ENCODE data around the gene PLPPR4. TPM values are rescaled to one million over a fixed set of nuclear protein-coding genes. Genes with fewer than 3 reads are reported as not detected.

Gene PLPPR4
- total RNA-seq (2013; cell fraction: nucleolus; rRNA removed), result not detected in 2 replicates
- total RNA-seq (2014; rRNA removed) (not detected in 2 replicates), total RNA-seq (2014; rRNA removed; fragmentation: Illumina TruSeq; extraction: Trizol) (not detected in 2 replicates), total RNA-seq (2021) (not detected in 2 replicates), polyA plus RNA-seq (2011; rRNA removed) (not detected in 2 replicates), polyA plus RNA-seq (2014; fragmentation: Illumina TruSeq; extraction: Trizol) (not detected in 2 replicates), polyA plus RNA-seq (2014; fragmentation: Nextera tagmentation; extraction: Ambion mirVana) (not detected), polyA plus RNA-seq (2014; rRNA removed) (not detected in 2 replicates), polyA plus RNA-seq (2016; fragmentation: Nextera tagmentation; extraction: Ambion mirVana) (not detected), polyA minus RNA-seq (2011; rRNA and poly(A)+ RNA removed) (not detected in 2 replicates), Bru-seq, nascent RNA (not detected), BruChase-seq, experiment 1, labeled RNA remaining after a 6-hour chase (not detected), BruChase-seq, experiment 2, labeled RNA remaining after a 2-hour chase (not detected)
- polyA plus RNA-seq (2011; ENCODE audit: low read depth), result not detected
- not detected in 2 replicates for polyA plus RNA-seq (2011; cell fraction: cytosol; rRNA removed)
- not detected in 2 replicates for polyA plus RNA-seq (2011; cell fraction: nucleus; rRNA removed)
- not detected in 2 replicates for polyA plus RNA-seq (2012)
- not detected in 2 replicates for polyA minus RNA-seq (2011; cell fraction: cytosol; rRNA and poly(A)+ RNA removed)
- not detected in 2 replicates for polyA minus RNA-seq (2011; cell fraction: nucleus; rRNA and poly(A)+ RNA removed)
- long read RNA-seq, experiment 1, result 0 reads
- long read RNA-seq, experiment 2, result 0 reads

DNA sequence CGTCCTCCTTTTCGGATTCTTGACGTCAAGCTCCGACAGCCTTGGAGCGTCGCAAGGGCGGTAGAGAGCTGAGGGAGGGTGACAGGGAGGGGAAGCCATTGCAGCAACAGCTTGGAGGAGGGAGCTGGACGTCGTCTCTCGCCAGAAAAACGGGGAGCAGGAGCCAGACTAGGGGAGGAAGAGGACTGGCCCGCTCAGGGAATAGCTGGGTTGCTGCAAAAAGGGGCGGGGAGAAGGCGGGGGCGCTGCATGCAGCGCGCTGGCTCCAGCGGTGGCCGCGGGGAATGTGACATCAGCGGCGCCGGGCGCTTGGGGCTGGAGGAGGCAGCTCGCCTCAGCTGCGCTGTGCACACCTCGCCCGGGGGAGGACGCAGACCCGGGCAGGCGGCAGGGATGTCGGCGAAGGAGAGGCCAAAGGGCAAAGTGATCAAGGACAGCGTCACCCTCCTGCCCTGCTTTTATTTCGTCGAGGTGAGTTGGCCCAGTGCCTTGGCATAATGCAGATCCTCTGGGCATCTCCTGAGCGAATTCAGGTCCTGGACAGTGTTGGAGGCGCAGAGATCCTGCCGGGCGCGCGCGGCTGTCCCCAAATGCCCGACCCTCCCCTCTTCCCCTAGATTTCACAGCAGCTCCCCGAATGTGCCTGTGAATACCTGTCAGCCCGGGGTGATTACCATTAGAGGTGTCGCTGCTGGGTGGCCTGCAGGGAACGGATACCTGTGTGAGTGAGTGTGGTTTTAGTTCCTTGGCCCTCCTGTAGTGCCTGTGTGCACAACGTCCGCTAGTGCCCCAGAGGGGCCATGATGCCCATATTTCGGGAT lies at the start of gene PLPPR4:
Gene PLPPR4, plus strand, starts transcription at position 292 of the 821 bp plus-strand sequence. Its CDS starts 102 bp downstream, at position 394.
- BruUV-seq (replicated peaks), result no TSS peak
- Histone ChIP-seq H3K79me2 (ENCODE audit: control insufficient read depth, insufficient read depth, low read length) (no peaks in the 10 kb centered on the region), H4K20me1 (ENCODE audit: control insufficient read depth, insufficient read depth) (no peaks in the 10 kb centered on the region), H3K4me2 (ENCODE audit: control insufficient read depth, insufficient read depth) (no peak within 1 kb of the TSS), H3K4me3 (no peak within 1 kb of the TSS), H2AFZ (ENCODE audit: control insufficient read depth, low read depth, low read length) (no peak within 1 kb of the TSS), H3K4me1 (ENCODE audit: control insufficient read depth, insufficient read depth, low read length) (no peaks in the 10 kb centered on the region), H3K36me3 (ENCODE audit: control insufficient read depth in 2 of 2, insufficient read depth in 2 of 2, low read length in 1 of 2) (no peaks in the 10 kb centered on the region), H3K27me3 (replicated peaks in 1 of 2; ENCODE audit: control insufficient read depth in 2 of 2, insufficient read depth in 2 of 2, low read length in 1 of 2) (peaks cover 0 to 3% of the 10 kb centered on the region in 2 experiments; a peak in 1 of 4 replicates), H3K27ac (ENCODE audit: control insufficient read depth, insufficient read depth) (no peak within 1 kb of the TSS), H3K9ac (ENCODE audit: control insufficient read depth, insufficient read depth, low read length) (no peak within 1 kb of the TSS), H3K9me3 (replicated peaks; ENCODE audit: control insufficient read depth, insufficient read depth, low read length) (no peaks in the 10 kb centered on the region)
- intact Hi-C loops (cut with micrococcal nuclease; ENCODE audit: unreplicated experiment), result no loop called here
- ChIA-PET POLR2A (no interaction called here), SMC1A (ENCODE audit: uncharacterized antibody, unreplicated experiment) (no interaction called here), RAD21 (ENCODE audit: unreplicated experiment) (no interaction called here), CTCF (interaction anchor here (0.7 kb wide), 1 partner anchor 1234 kb away, joined by 3 read pairs; no protein-coding TSS in a partner anchor)
- 20% methylated on average over 50 of the region's 51 CpGs for WGBS (ENCODE audit: insufficient coverage, insufficient replicate concordance, low lambda C conversion rate, missing lambda C conversion rate)
- no peak for ATAC-seq
- in situ Hi-C loops (cut with MboI), result no loop called here
- no peak for FAIRE-seq
- no peak for DNase-seq (ENCODE audit: low read depth, low spot score)
- no peak for TF ChIP-seq PAX5 (IDR thresholded peaks at IDR 0.05; ENCODE audit: borderline replicate concordance, low read depth, low read length)
- no peak for TF ChIP-seq NR2F1 (conservative IDR thresholded peaks at IDR 0.05)
- no peak for TF ChIP-seq SREBF1 (IDR thresholded peaks at IDR 0.05; ENCODE audit: low read length)
- TF ChIP-seq, protein P1, sequence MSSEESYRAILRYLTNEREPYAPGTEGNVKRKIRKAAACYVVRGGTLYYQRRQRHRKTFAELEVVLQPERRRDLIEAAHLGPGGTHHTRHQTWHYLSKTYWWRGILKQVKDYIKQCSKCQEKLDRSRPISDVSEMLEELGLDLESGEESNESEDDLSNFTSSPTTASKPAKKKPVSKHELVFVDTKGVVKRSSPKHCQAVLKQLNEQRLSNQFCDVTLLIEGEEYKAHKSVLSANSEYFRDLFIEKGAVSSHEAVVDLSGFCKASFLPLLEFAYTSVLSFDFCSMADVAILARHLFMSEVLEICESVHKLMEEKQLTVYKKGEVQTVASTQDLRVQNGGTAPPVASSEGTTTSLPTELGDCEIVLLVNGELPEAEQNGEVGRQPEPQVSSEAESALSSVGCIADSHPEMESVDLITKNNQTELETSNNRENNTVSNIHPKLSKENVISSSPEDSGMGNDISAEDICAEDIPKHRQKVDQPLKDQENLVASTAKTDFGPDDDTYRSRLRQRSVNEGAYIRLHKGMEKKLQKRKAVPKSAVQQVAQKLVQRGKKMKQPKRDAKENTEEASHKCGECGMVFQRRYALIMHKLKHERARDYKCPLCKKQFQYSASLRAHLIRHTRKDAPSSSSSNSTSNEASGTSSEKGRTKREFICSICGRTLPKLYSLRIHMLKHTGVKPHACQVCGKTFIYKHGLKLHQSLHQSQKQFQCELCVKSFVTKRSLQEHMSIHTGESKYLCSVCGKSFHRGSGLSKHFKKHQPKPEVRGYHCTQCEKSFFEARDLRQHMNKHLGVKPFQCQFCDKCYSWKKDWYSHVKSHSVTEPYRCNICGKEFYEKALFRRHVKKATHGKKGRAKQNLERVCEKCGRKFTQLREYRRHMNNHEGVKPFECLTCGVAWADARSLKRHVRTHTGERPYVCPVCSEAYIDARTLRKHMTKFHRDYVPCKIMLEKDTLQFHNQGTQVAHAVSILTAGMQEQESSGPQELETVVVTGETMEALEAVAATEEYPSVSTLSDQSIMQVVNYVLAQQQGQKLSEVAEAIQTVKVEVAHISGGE (CRISPR knock-in tag; IDR thresholded peaks at IDR 0.05), result no peak
- TF ChIP-seq IRF3 (IDR thresholded peaks at IDR 0.05), result no peak
- no peak for TF ChIP-seq ETV6 (conservative IDR thresholded peaks at IDR 0.05 in 1 of 2, IDR thresholded peaks at IDR 0.05 in 1 of 2; ENCODE audit: borderline replicate concordance in 1 of 2, low read depth in 1 of 2)
- no peak for TF ChIP-seq SPI1 (IDR thresholded peaks at IDR 0.05; ENCODE audit: borderline replicate concordance, insufficient read depth, low read depth, low read length)
- TF ChIP-seq, protein P2, sequence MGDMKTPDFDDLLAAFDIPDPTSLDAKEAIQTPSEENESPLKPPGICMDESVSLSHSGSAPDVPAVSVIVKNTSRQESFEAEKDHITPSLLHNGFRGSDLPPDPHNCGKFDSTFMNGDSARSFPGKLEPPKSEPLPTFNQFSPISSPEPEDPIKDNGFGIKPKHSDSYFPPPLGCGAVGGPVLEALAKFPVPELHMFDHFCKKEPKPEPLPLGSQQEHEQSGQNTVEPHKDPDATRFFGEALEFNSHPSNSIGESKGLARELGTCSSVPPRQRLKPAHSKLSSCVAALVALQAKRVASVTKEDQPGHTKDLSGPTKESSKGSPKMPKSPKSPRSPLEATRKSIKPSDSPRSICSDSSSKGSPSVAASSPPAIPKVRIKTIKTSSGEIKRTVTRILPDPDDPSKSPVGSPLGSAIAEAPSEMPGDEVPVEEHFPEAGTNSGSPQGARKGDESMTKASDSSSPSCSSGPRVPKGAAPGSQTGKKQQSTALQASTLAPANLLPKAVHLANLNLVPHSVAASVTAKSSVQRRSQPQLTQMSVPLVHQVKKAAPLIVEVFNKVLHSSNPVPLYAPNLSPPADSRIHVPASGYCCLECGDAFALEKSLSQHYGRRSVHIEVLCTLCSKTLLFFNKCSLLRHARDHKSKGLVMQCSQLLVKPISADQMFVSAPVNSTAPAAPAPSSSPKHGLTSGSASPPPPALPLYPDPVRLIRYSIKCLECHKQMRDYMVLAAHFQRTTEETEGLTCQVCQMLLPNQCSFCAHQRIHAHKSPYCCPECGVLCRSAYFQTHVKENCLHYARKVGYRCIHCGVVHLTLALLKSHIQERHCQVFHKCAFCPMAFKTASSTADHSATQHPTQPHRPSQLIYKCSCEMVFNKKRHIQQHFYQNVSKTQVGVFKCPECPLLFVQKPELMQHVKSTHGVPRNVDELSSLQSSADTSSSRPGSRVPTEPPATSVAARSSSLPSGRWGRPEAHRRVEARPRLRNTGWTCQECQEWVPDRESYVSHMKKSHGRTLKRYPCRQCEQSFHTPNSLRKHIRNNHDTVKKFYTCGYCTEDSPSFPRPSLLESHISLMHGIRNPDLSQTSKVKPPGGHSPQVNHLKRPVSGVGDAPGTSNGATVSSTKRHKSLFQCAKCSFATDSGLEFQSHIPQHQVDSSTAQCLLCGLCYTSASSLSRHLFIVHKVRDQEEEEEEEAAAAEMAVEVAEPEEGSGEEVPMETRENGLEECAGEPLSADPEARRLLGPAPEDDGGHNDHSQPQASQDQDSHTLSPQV (IDR thresholded peaks at IDR 0.05), result no peak
- TF ChIP-seq SMARCA5 (IDR thresholded peaks at IDR 0.05), result no peak
- TF ChIP-seq BMI1 (IDR thresholded peaks at IDR 0.05; ENCODE audit: borderline replicate concordance), result no peak
- TF ChIP-seq PAX8 (IDR thresholded peaks at IDR 0.05), result no peak
- no peak for TF ChIP-seq STAT3 (IDR thresholded peaks at IDR 0.05; ENCODE audit: low read depth, low read length)

All from GM12878 (cell line).